NCI-H2227 (cell line): ENCODE measurements around the gene PALLD.
"Not testable (repeated sequence)": the region's sequence is repeated elsewhere in the genome, so short reads cannot be mapped to it uniquely, and the experiment has no call there.

Source experiments
- DNase-seq: peaks from one replicate; lab custom pipeline; 2025; ENCODE audit not compliant: unreplicated experiment; lab: John Stamatoyannopoulos, UW

Gene PALLD

GRCh38 chr4:168696280-168696679 is 199.4 kb downstream of the PALLD start:
- no peak for DNase-seq

- no peak for DNase-seq
Measured at GRCh38 chr4:168696826-168697225, 200.0 kb downstream of the PALLD start.

GRCh38 chr4:168699224-168699878 is 202.5 kb downstream of the PALLD start:
- DNase-seq = no peak

DNA sequence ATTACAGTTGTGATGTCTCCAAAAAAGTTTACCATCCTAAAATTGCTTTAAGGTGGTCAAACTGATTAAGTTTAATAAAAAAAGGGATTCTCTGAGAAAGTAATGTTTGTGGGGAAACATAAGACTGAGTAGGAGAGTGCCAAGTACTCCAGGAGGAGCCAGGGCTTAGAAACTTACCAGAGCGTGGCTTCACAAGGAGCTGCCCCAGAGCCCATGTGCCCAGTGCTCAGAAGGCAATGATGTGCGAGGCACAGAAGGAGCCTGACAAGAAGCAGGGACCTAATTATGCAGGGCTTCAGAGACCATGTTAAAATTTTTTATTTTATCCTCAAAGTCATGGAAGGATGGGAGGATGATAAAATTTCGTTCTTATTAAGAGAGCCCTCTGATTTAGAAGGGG is 204.2 kb downstream of the PALLD start:
- no peak for DNase-seq

- DNase-seq = not testable (repeated sequence)
Measured at GRCh38 chr4:168702581-168703087, 205.8 kb downstream of the PALLD start.

GRCh38 chr4:168705121-168705520 is 208.3 kb downstream of the PALLD start:
- no peak for DNase-seq

DNA sequence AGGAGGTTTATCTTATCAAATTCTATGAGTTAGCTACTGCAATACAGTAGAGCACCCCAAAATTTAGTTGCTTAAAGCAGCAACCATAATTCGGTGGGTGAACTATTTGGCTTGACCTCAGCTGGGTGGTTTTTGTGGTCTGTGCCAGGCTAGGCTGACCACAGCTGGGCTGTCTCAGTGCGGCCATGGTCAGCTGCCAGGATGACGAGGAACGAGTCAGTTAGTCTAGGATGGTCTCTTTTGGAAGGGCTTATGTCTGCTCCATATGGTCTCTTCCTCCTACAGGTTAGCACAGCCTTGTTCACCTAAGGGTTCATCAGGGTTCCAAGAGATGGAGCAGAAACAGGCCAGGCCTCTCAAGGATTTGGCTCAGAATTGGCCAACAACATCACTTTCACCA is 210.4 kb downstream of the PALLD start:
- no peak for DNase-seq

DNA sequence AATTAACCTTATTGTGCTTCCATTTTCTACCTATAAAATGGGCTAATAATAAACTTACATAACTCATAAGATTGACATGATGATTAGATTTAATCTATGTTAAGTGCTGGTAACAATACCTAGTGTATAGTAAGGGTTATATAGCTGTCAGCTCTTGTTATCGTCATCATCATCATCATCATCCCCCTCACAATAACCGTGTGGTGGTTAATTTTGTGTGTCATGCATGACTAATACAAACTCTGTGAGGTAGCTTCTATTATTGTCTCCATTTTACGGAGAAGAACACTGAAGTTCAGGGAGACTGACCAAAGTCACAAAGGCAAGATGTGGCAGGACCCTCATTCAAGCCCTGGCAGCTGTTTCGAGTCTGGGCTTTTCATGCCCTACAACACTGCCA is 211.3 kb downstream of the PALLD start:
- DNase-seq = no peak

- no peak for DNase-seq
Measured at GRCh38 chr4:168710353-168710946, 213.6 kb downstream of the PALLD start.

DNA sequence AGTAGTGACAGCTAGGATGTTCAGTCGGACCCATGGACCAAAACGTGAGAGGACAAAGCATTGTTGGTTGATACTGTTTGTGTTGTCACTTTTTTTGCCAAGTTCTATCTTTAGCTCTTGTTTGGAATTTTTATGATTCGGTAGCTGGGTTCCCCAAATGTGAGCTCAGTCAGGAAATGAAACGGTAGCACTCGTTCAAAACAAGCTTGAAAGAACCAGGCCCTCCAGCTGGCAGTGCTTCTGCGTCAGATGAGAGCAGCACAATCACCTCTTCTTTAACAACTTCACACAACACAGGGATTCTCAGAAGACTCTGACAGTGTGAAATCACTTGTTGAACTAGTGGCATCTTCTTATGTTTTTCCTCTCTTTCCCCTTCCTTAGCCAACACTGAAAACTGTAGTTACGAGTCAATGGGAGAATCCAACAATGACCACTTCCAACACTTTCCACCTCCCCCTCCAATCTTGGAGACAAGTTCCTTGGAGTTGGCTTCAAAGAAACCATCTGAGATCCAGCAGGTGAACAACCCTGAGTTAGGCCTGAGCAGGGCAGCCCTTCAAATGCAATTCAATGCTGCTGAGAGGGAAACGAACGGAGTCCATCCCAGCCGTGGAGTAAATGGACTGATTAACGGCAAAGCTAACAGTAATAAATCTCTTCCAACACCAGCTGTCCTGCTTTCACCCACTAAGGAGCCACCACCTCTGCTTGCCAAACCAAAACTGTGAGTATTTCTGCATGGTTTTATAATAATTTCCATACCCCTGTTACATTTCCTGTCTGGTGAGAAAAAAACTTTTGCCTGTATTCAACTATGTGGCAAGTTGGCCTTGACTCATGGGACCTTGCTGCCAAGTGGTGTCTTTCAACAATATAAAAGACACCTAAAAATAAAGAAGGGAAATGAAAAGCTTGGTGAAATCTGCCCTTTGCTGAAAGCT is 214.6 kb downstream of the PALLD start:
- no peak for DNase-seq

GRCh38 chr4:168712316-168712890 is 215.6 kb downstream of the PALLD start:
- DNase-seq = no peak

GRCh38 chr4:168713253-168713652 is 216.4 kb downstream of the PALLD start:
- DNase-seq = no peak

GRCh38 chr4:168715896-168716295 is 219.0 kb downstream of the PALLD start:
- DNase-seq = no peak

- no peak for DNase-seq
Measured at GRCh38 chr4:168716406-168717129, 219.7 kb downstream of the PALLD start.

DNA sequence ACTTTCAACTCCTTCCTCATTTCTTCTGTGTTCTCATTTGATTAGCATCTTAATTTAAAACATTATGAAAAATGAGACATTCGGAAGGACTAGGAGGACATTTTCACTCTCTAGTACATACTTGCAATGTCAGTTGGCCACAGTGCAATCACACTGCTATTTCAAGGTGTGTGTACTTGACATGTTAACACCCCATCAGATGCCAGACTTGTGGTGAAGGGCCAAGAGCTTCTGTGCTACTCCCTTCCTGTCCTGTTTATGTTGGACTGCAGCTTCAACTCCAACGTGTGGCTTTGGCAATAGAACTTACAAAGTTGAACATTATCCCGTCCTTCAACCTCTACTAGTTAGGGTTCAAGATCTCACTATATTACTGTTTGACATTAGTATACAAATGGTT is 221.0 kb downstream of the PALLD start:
- no peak for DNase-seq

DNA sequence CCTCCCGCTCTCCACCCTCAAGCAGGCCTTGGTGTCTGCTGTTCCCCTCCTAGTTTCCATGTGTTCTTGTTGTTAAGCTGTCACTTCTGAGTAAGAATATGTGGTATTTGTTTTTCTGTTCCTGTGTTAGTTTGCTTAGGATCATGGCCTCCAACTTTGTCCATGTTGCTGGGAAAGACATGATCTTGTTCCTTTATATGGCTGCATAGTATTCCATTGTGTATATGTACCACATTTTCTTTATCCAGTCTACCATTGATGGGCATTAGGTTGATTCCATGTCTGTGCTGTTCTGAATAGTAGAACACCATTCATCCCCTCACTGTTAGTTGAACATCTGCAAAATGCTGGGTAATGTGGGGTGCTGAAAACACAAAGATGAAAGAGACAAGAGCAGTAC is 222.9 kb downstream of the PALLD start:
- no peak for DNase-seq

GRCh38 chr4:168720396-168720900 is 223.6 kb downstream of the PALLD start:
- DNase-seq = no peak

DNA sequence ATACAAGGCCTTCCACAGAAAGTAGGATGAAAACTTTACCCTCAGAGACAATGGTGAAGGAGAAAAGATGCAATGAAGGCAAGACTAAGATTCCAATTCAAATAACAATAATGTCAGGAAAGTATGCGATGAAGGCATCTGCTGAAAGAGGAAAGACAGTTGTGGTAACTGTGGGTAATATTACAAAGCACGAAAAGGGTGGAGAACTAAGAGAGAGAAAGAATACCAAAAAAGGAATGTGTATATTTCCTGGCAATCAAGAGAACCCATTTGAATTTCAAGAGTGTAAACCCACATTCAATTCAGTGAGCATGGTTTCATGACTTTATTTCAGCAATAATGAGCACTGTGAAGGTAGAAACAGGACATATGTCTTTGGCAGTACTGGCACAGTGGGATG is 225.5 kb downstream of the PALLD start:
- no peak for DNase-seq

GRCh38 chr4:168723020-168723419 is 226.2 kb downstream of the PALLD start:
- no peak for DNase-seq

DNA sequence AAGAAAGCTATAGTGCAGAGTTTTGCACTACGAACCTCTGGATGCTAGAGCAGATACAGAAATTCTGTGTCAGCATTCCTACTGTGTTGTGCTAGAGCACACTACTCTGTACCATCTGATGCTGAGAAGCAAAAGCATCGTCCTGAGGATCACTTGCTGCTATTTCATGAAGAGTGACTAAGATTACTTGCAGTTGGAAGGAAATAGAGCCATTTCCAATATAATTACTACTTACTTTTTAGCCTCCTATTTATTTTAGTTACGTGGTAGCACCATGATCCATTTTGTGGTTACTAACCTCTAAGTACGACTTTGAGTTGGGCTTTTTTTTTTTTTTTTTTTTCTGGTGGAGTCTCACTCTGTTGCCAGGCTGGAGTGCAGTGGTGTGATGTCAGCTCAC is 226.7 kb downstream of the PALLD start:
- no peak for DNase-seq

- no peak for DNase-seq
Measured at GRCh38 chr4:168724243-168724642, 227.4 kb downstream of the PALLD start.
